Heart right ventricle (tissue), 16 donors: ENCODE results near the gene LRRC56. TPM values are rescaled to one million over a fixed set of nuclear protein-coding genes. Genes with fewer than 3 reads are reported as not detected.

Source experiments
- ATAC-seq, 8 donors: fragments of 200-7000 bp; cut with Tn5 transposase; one replicate each; pipeline ENCODE4 v1.9.1; 2020; ENCODE audit warnings: mild to moderate bottlenecking in 8 of 8, moderate library complexity in 8 of 8, moderate number of reproducible peaks in 1 of 8
- DNase-seq, 2 donors: peaks; one replicate each; pipeline ENCODE4 v3.0.0-alpha.2; 2020
- H3K27ac ChIP-seq, 10 donors: fragments of 200-600 bp; sonication (generic) in 2 of 10; one replicate each; pipeline versions ENCODE4 v1.5.0 to v1.8.0; 2020 to 2022; ENCODE audit warnings: mild to moderate bottlenecking in 3 of 10
- H3K27me3 ChIP-seq, 7 donors: fragments of 200-600 bp; one replicate each; pipeline ENCODE4 v1.8.0; 2021 to 2022; ENCODE audit warnings: mild to moderate bottlenecking in 2 of 7
- H3K36me3 ChIP-seq, 9 donors: fragments of 200-600 bp; sonication (generic) in 1 of 9; one replicate each; pipeline versions ENCODE4 v1.5.0 to v1.8.0; 2020 to 2022; ENCODE audit warnings: mild to moderate bottlenecking in 2 of 9
- H3K4me1 ChIP-seq, 9 donors: fragments of 200-600 bp; sonication (generic) in 1 of 9; one replicate each; pipeline versions ENCODE4 v1.5.0 to v1.8.0; 2020 to 2022; ENCODE audit warnings: mild to moderate bottlenecking in 4 of 9
- H3K4me3 ChIP-seq, 10 donors: fragments of 200-600 bp; sonication (generic) in 2 of 10; one replicate each; pipeline versions ENCODE4 v1.5.0 to v1.8.0; 2020 to 2022; ENCODE audit warnings: mild to moderate bottlenecking in 7 of 10, moderate library complexity in 2 of 10
- H3K9me3 ChIP-seq, 11 donors: fragments of 200-600 bp in 10 of 11; sonication (generic) in 2 of 11; one replicate each; pipeline versions ENCODE4 v1.5.0 to v1.8.0; 2013 to 2022; ENCODE audit warnings: mild to moderate bottlenecking in 2 of 11, control low read depth in 1 of 11, moderate library complexity in 1 of 11
- CTCF ChIP-seq, 9 donors: fragments of 200-600 bp; sonication (generic) in 2 of 9; IDR thresholded peaks; one replicate each; pipeline versions ENCODE4 v1.5.0 to v1.8.0; 2021 to 2022; ENCODE audit warnings: antibody characterized with exemption in 9 of 9, mild to moderate bottlenecking in 5 of 9, moderate library complexity in 1 of 9
- WGBS, 2 donors: extraction: QIAGEN DNeasy Blood & Tissue Kit; methylation state at CpG; one replicate each; pipeline ENCODE4 v1.1.7; 2013; ENCODE audit warnings: inconsistent platforms in 1 of 2; 5-methylcytosine and 5-hydroxymethylcytosine counted together
- intact Hi-C, 10 donors: fragments of 100-400 bp; cut with DNase I; formaldehyde crosslinking; loops; one replicate each; pipeline versions ENCODE4 v1.11.1 to v1.14.2; 2022
- polyA plus RNA-seq, 2 donors: library from polyadenylated mRNA; stranded (reverse); fragments of 200-250 nt; gene quantifications; one replicate each; pipeline ENCODE4 v1.2.3, GENCODE V29; 2013
- total RNA-seq, 10 donors: library from RNA; stranded (reverse); fragmentation: NEBNext Ultra II Directional in 3 of 10; extraction: Animal tissue kit (Norgen Biotek cat#: 25700) in 3 of 10; gene quantifications; one replicate each; pipeline versions ENCODE4 v1.2.1 to v1.2.4, GENCODE V29; 2021 to 2023
- donor health status: Arrhythmogenic right ventricular cardiomyopathy.
- donor health status: ischemic (EF 13 %, LVEDD 7.1; RV severe dilation, severe dysfunction).
- donor health status: healthy with polysubstance abuse.
- donor health status: DM: no; HTN: yes; CAD: no.
- donor health status: DM: no; HTN: no; CAD: no.
- donor health status: ischemic (EF 25% LVEDD 6.9; RV normal size, moderate dysfunction).
- donor health status: ischemic (EF 25% LVEDD 5.7; RV mildly dilated, moderate dysfunction).
- donor health status: healthy.
- donor health status: DM: yes; HTN: yes; CAD: no.
- donor health status: Ischemic cardiomyopathy.
- donor health status: ischemic (EF 35%, LVEDD 5.7; RV mildly dilated, moderate dysfunction).
- donor health status: nonischemic (EF 11% LVEDD 7.7; RV severe dilation, severe dysfunction).
- donor health status: DM: yes; HTN: yes; CAD: no.
- donor health status: PGD.
- donor health status: ischemic (EF 29% LVEDD 5.4; RV normal size, mild dysfunction).
- donor health status: nonischemic (EF 23%, LVEDD 6.1; RV moderate dilation, normal function).

The LRRC56 gene
- total and polyA plus RNA-seq, 12 donors, result 0.13 to 0.49 (median 0.21) TPM; not detected in 2

DNA sequence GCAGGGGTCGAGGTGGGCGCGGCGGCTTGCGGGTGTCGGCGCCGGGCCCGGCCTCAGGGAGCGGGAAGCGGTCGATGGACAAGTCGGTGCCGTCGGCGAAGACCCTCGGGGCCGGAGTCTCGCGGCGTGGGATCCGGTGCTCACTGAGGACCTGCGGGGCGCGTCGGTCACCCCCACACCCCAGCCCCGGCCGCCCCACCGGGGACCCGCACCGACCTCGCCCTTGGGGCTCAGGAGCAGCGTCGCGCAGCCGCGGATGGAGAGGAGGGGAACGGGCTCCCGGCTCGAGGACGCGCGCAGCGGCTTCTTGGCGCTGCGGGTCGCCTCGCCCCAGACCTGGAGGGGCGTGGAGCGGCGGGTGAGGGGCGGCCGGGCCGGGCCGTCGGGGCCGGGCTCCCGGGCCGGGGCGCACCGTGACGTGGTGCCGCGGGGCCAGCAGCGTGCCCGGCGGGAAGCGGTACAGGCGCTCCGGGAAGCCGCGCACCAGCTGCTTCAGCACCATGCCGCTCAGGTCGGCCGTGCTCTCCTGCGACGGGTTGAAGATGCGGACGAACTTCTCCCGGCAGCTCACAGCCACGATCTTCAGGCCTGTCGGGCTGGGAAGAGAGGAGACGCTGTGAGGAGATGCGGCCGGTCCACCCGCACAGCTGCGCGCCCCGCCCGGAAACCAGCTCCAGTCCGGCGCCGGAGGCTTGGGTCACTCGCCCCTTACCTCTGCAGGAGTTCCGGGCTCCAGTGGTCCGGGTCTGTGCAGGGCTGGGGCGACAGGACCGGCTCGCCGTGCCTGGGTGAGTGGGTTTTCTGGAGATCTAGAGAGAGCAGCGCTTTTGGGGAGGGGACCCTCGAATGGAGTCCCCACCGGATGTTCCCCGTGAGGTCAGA lies 18.7 kb downstream of the LRRC56 start:
- 5% methylated on average over 87 to 104 of the region's 104 CpGs for WGBS, 2 donors
- Histone ChIP-seq H3K4me3 (peak overlapping the region in 3 of 10 donors; percentile 12 to 44 (median 22)), H3K27ac (no peak overlapping the region), H3K9me3 (no peaks in the 10 kb centered on the region), H3K27me3 (peaks cover 31 to 90% (median 73%) of the 10 kb centered on the region in 7 donors), H3K36me3 (no peaks in the 10 kb centered on the region), H3K4me1 (peaks cover 8 to 26% (median 21%) of the 10 kb centered on the region in 9 donors)
- ATAC-seq, result no peak
- no peak for DNase-seq
- TF ChIP-seq CTCF (IDR thresholded peaks at IDR 0.05), result no peak
- intact Hi-C loops, result loop anchor here in 9 of 10 donors (1.0 to 5.0 kb wide), 5 partner anchors 166 to 173 kb away; no protein-coding TSS in a partner anchor

GRCh38 chr11:556662-557256 lies 19.4 kb downstream of the LRRC56 start:
- WGBS, 2 donors, result 68 to 69% methylated on average over 22 of the region's 22 CpGs

DNA sequence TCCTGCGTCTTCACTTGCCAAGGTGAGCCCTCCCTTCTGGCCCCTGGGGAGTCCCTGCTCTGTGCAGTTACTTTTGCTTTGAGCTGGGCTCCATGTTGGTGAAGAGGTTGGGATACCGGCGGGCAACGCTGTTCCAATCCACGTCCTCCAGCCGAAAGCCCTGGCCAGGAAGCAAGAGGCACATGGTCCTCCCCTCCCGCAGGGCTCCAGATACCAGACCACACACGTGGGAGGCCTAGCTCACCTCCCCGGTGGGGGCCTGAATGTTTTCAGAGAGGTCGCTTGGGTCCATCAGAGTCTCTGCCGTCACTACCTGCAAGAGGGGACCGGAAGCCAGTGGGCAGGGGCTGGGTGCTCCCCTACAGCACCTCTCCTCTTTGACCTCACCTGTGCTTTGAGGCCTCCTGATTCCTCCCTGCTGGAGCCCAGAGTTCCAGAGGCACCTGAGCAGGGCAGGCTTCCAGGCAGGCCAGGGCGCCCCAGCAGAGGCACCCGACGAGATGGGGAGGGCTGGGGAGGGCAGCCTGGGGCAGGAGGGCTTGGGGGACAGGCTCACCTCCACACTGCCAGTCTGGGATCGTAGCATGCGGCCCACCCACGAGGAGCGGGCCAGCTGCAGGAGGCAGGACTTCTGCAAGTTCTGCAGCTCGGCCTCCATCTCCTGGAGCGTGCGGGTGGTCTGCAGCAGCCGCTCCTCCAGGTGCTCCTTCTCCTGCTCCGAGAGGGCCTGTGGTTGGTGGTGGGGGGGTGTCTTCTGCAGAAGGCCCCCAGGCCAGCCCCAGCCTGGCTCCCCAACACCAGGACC lies 20.2 kb downstream of the LRRC56 start:
- WGBS, 2 donors, result 84% methylated on average over 24 of the region's 24 CpGs

More at GRCh38 chr11:556662-557256, 19.4 kb downstream of the LRRC56 start:
- Histone ChIP-seq H3K27me3 (peaks cover 31 to 83% (median 71%) of the 10 kb centered on the region in 7 donors), H3K4me1 (peaks cover 12 to 33% (median 28%) of the 10 kb centered on the region in 9 donors), H3K4me3 (no peak overlapping the region), H3K27ac (no peak overlapping the region), H3K36me3 (no peaks in the 10 kb centered on the region), H3K9me3 (no peaks in the 10 kb centered on the region)
- DNase-seq, result no peak
- intact Hi-C loops, result loop anchor here in 5 of 10 donors (5.0 kb wide), 2 partner anchors 166 to 171 kb away; no protein-coding TSS in a partner anchor
- no peak for ATAC-seq
- TF ChIP-seq CTCF (IDR thresholded peaks at IDR 0.05), result no peak

More for the DNA sequence above, 20.2 kb downstream of the LRRC56 start:
- no peak overlapping the region for H3K27ac ChIP-seq
- ATAC-seq (no peak), DNase-seq (no peak)
- H3K4me1 ChIP-seq, result peaks cover 12 to 36% (median 29%) of the 10 kb centered on the region in 9 donors
- intact Hi-C loops, result loop anchor here in 5 of 10 donors (5.0 kb wide), 2 partner anchors 165 to 170 kb away; no protein-coding TSS in a partner anchor
- H3K36me3 ChIP-seq, result no peaks in the 10 kb centered on the region
- no peaks in the 10 kb centered on the region for H3K9me3 ChIP-seq
- TF ChIP-seq CTCF (IDR thresholded peaks at IDR 0.05), result no peak
- peaks cover 31 to 75% (median 66%) of the 10 kb centered on the region in 7 donors for H3K27me3 ChIP-seq
- no peak overlapping the region for H3K4me3 ChIP-seq
